Daoy (cell line): Measurements from ENCODE around the gene LNPK. TPM values are rescaled to one million over a fixed set of nuclear protein-coding genes. Genes with fewer than 3 reads are reported as not detected.
"Not testable (repeated sequence)": the region's sequence is repeated elsewhere in the genome, so short reads cannot be mapped to it uniquely, and the experiment has no call there.

Experiments
- DNase-seq: peaks from one replicate; pipeline ENCODE4 v3.0.0-alpha.2; 2015; ENCODE audit warnings: low read depth
- total RNA-seq: library from RNA; depleted of rRNA; stranded (reverse); fragments of >200 nt; shearing (Covaris generic); gene quantifications from 2 replicates; pipeline ENCODE4 v1.2.3, GENCODE V29; 2014

LNPK gene
- total RNA-seq, 1 experiment from 2014 or later, result 19.7 TPM

- DNase-seq, result no peak
These were observed 35.2 kb downstream of the LNPK start for GRCh38 chr2:175966839-175967238.

- no peak for DNase-seq
These were observed 36.3 kb downstream of the LNPK start for GRCh38 chr2:175965773-175966172.

- no peak for DNase-seq
These were observed 37.9 kb downstream of the LNPK start for GRCh38 chr2:175964195-175964594.

- DNase-seq, result not testable (repeated sequence)
These were observed 38.9 kb downstream of the LNPK start for GRCh38 chr2:175963171-175963570.

GRCh38 chr2:175957845-175958244 lies 44.2 kb downstream of the LNPK start:
- no peak for DNase-seq

- DNase-seq, result no peak
These were observed 46.9 kb downstream of the LNPK start for GRCh38 chr2:175955136-175955535.

- DNase-seq, result no peak
These were observed 51.6 kb downstream of the LNPK start for GRCh38 chr2:175950512-175950911.

- DNase-seq, result no peak
These were observed 53.9 kb downstream of the LNPK start for GRCh38 chr2:175948191-175948590.

GRCh38 chr2:175947073-175947472 lies 55.0 kb downstream of the LNPK start:
- no peak for DNase-seq

GRCh38 chr2:175941699-175942098 lies 60.4 kb downstream of the LNPK start:
- no peak for DNase-seq

GRCh38 chr2:175937216-175937615 lies 64.9 kb downstream of the LNPK start:
- no peak for DNase-seq

- no peak for DNase-seq
These were observed 66.5 kb downstream of the LNPK start for GRCh38 chr2:175935289-175936181.

- DNase-seq, result no peak
These were observed 69.4 kb downstream of the LNPK start for GRCh38 chr2:175932675-175933074.

GRCh38 chr2:175931805-175932204 lies 70.3 kb downstream of the LNPK start:
- DNase-seq, result no peak

GRCh38 chr2:175930504-175930903 lies 71.6 kb downstream of the LNPK start:
- DNase-seq, result no peak

GRCh38 chr2:175929850-175930249 lies 72.2 kb downstream of the LNPK start:
- no peak for DNase-seq

GRCh38 chr2:175926272-175926671 lies 75.8 kb downstream of the LNPK start:
- DNase-seq, result no peak

GRCh38 chr2:175922160-175922559 lies 79.9 kb downstream of the LNPK start:
- DNase-seq, result no peak

GRCh38 chr2:175918935-175919334 lies 83.1 kb downstream of the LNPK start:
- no peak for DNase-seq

- DNase-seq, result no peak
These were observed 87.2 kb downstream of the LNPK start for GRCh38 chr2:175914846-175915245.

GRCh38 chr2:175913849-175914743 lies 88.0 kb downstream of the LNPK start:
- DNase-seq, result not testable (repeated sequence)

- DNase-seq, result not testable (repeated sequence)
These were observed 88.8 kb downstream of the LNPK start for GRCh38 chr2:175913267-175913666.

GRCh38 chr2:175904035-175904434 lies 98.0 kb downstream of the LNPK start:
- DNase-seq, result no peak
